Lower leg skin (tissue), 4 donors: ENCODE measurements around the gene LSM2. TPM values are rescaled to one million over a fixed set of nuclear protein-coding genes. Genes with fewer than 3 reads are reported as not detected.
"Not testable (repeated sequence)": the region's sequence is repeated elsewhere in the genome, so short reads cannot be mapped to it uniquely, and the experiment has no call there.

Experiments
- DNase-seq, 2 donors: peaks; one replicate each; pipeline ENCODE4 v3.0.0-alpha.2; 2019; ENCODE audit warnings: low spot score in 2 of 2
- H3K4me3 ChIP-seq: fragments of 200-600 bp; sonication (generic); 2 replicates; pipeline ENCODE4 v1.5.1; 2017; ENCODE audit warnings: mild to moderate bottlenecking, low read depth; ENCODE audit not compliant: poor library complexity, severe bottlenecking
- CTCF ChIP-seq, 3 donors: fragments of 450-650 bp; IDR thresholded peaks; one replicate each; pipeline ENCODE4 v1.5.1; 2016; ENCODE audit warnings: antibody characterized with exemption in 3 of 3, mild to moderate bottlenecking in 3 of 3, moderate library complexity in 2 of 3
- POLR2A ChIP-seq, 2 donors: fragments of 450-650 bp; IDR thresholded peaks; one replicate each; pipeline ENCODE4 v1.6.1; 2016 to 2017; ENCODE audit warnings: antibody characterized with exemption in 2 of 2, mild to moderate bottlenecking in 1 of 2, moderate library complexity in 1 of 2
- WGBS, 2 donors: methylation state at CpG; one replicate each; pipeline ENCODE4 v1.1.5; 2018; 5-methylcytosine and 5-hydroxymethylcytosine counted together
- intact Hi-C: fragments of 100-400 bp; cut with DNase I; formaldehyde crosslinking; loops from one replicate; pipeline ENCODE4 v1.15.0; 2023; ENCODE audit warnings: low total_unique reads
- total RNA-seq, 4 donors: library from RNA; depleted of rRNA; stranded (reverse); fragments of >200 nt; gene quantifications; one replicate each; pipeline ENCODE4 v1.1.0, GENCODE V29; 2016

The LSM2 gene
- total RNA-seq, 4 donors from 2014 or later: 24.7 to 34.5 (median 28.7) TPM

GRCh38 chr6:31829633-31830283 is 23.0 kb upstream of the LSM2 start:
- intact Hi-C loops: no loop called here
- TF ChIP-seq POLR2A (IDR thresholded peaks at IDR 0.05) (no peak), CTCF (IDR thresholded peaks at IDR 0.05) (no peak)
- WGBS, 2 donors: 0% methylated on average over 13 of the region's 15 CpGs
- DNase-seq: no peak
- peak overlapping the region; percentile 36 for H3K4me3 ChIP-seq

- 0 to 1% methylated on average over 42 to 44 of the region's 56 CpGs for WGBS, 2 donors
- TF ChIP-seq POLR2A (IDR thresholded peaks at IDR 0.05) (peak; percentile 71 to 99), CTCF (IDR thresholded peaks at IDR 0.05) (no peak)
These were observed 20.7 kb upstream of the LSM2 start, which contains the start of gene HSPA1B for GRCh38 chr6:31827286-31828079. TSS of gene HSPA1B (plus strand) at chr6:31827738. CDS start at chr6:31827951, 213 bp downstream.

GRCh38 chr6:31826793-31827285 is 20.1 kb upstream of the LSM2 start:
- intact Hi-C loops: no loop called here
- peak overlapping the region; percentile 12 for H3K4me3 ChIP-seq
- WGBS, 2 donors: 0 to 3% methylated on average over 13 of the region's 13 CpGs
- no peak for TF ChIP-seq CTCF (IDR thresholded peaks at IDR 0.05)
- TF ChIP-seq POLR2A (IDR thresholded peaks at IDR 0.05): no peak
- DNase-seq: peak; percentile 93 to 98

More at GRCh38 chr6:31827286-31828079, 20.7 kb upstream of the LSM2 start, which contains the start of gene HSPA1B:
- peak within 1 kb of the TSS; percentile 39 for H3K4me3 ChIP-seq
- intact Hi-C loops: no loop called here
- DNase-seq: peak; percentile 100

- H3K4me3 ChIP-seq: no peak overlapping the region
- intact Hi-C loops: no loop called here
- WGBS, 2 donors: 43 to 44% methylated on average over 4 of the region's 4 CpGs
- DNase-seq: no peak
- no peak for TF ChIP-seq CTCF (IDR thresholded peaks at IDR 0.05)
- no peak for TF ChIP-seq POLR2A (IDR thresholded peaks at IDR 0.05)
These were observed 18.8 kb upstream of the LSM2 start for GRCh38 chr6:31825553-31825952.

GRCh38 chr6:31823592-31824196 is 16.9 kb upstream of the LSM2 start:
- H3K4me3 ChIP-seq, DNase-seq, intact Hi-C loops: not testable (repeated sequence)
- WGBS, 2 donors: 62 to 72% methylated on average over 9 of the region's 9 CpGs
